Activated T-helper 2 cell treated with anti-CD3 and anti-CD28 coated beads, Interferon-gamma antibody, Interleukin-2, Interleukin-4, amounts not matched to agents 10 μg/mL and 5 μg/mL and 100 μg/mL, durations not matched to agents 14 hours and 24 hours and 36 hours (primary cell): Measurements from ENCODE around the gene RAB25. TPM values are rescaled to one million over a fixed set of nuclear protein-coding genes. Genes with fewer than 3 reads are reported as not detected.

Experiments
- DNase-seq: peaks from one replicate; pipeline ENCODE4 v3.0.0; 2021; ENCODE audit warnings: low spot score
- H3K27ac Mint-ChIP-seq: one replicate; pipeline ENCODE4 v1.8.0; 2021; ENCODE audit warnings: mixed read lengths
- H3K27me3 Mint-ChIP-seq: one replicate; pipeline ENCODE4 v1.8.0; 2021; ENCODE audit warnings: low read depth, mixed read lengths
- H3K36me3 Mint-ChIP-seq: one replicate; pipeline ENCODE4 v1.8.0; 2021; ENCODE audit warnings: low read depth, mixed read lengths
- H3K4me1 Mint-ChIP-seq: one replicate; pipeline ENCODE4 v1.8.0; 2021; ENCODE audit warnings: low read depth, mixed read lengths
- H3K4me3 Mint-ChIP-seq: one replicate; pipeline ENCODE4 v1.8.0; 2021; ENCODE audit warnings: low read depth, mild to moderate bottlenecking, moderate library complexity, mixed read lengths
- H3K9me3 Mint-ChIP-seq: one replicate; pipeline ENCODE4 v1.8.0; 2021; ENCODE audit warnings: mixed read lengths
- intact Hi-C: fragments of 100-400 bp; cut with micrococcal nuclease; formaldehyde crosslinking; loops from one replicate; pipeline ENCODE4 v1.15.1; 2023
- total RNA-seq: library from RNA; stranded (reverse); gene quantifications from 2 replicates; pipeline ENCODE4 v1.2.3, GENCODE V29; 2022

RAB25 gene
- total RNA-seq, 1 donor from 2014 or later: 0.21 TPM

DNA sequence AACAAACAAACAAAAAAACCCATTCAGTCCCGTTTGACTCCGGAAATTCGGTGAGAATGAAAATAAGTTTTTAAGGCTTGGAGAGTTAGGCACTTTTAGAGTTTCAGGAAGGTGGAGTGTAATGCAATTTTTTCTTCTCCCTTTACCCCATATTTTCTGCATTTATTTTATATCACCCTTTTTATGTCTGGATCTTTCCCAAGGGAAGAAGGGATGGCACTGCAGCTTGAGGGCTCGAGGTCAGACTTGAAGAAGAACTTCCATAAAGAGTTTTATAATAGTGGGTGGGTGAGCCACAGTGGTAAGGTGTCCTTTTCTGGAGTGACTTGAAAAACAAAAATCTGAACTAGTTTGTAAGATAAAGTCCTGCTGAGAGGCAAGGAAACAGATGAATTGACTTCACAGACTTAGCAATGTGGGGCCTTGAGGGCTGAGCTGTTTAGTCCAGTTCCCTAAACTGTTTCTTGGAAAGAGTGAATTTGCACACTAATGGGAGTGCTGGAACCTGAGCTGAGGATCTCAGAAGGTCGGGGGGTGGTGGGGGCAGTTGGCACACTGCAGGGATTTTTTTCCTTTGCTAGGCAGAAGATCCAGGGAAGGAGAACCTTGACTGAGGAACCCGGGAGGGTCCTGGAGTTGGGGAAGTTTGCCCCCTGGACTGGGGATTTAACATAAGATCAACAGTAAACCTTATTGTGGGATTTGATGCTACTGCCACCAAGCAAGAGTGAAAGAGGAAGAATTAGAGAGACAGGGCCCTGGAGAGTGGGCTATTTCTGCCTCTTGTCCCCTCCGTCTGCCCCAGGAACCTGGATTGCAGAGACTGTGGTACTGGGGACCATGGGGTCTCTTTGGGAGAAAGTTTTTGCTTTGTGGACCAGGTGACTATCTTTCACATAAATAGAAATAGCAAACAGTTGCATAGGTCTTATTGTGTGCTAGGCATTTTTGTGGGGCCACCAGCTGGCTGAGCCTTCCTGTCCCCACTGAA lies 23.1 kb downstream of the RAB25 start:
- Mint-ChIP-seq H3K4me1 (peaks cover 4% of the 10 kb centered on the region), H3K4me3 (peak overlapping the region; percentile 74), H3K27ac (no peak overlapping the region), H3K9me3 (no peaks in the 10 kb centered on the region), H3K27me3 (peaks cover 62% of the 10 kb centered on the region), H3K36me3 (no peaks in the 10 kb centered on the region)
- DNase-seq: no peak
- intact Hi-C loops: no loop called here

DNA sequence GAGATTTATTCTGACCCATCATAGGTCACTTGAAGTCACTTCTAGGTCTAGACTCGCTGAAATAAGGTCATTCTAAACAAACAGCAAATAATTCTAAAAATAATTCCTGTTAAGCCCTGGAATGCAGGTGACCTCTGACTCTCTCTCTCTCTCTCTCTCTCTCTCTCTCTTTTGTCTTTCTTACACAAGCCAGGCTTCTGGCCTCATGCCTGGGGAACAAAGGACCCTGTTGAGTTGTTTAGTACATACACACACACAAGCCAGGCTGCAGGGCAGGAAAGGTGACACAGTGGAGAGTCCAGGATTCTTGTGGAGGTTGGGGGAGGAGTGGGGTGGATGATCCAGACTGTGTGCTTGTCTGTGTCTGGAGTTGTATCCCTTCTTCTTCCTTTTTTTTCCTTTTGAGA lies 25.3 kb downstream of the RAB25 start:
- no peak overlapping the region for H3K27ac Mint-ChIP-seq
- peaks cover 6% of the 10 kb centered on the region for H3K4me1 Mint-ChIP-seq
- H3K9me3 Mint-ChIP-seq: no peaks in the 10 kb centered on the region
- H3K4me3 Mint-ChIP-seq: no peak overlapping the region
- H3K36me3 Mint-ChIP-seq: no peaks in the 10 kb centered on the region
- DNase-seq: no peak
- peaks cover 45% of the 10 kb centered on the region for H3K27me3 Mint-ChIP-seq
- intact Hi-C loops: no loop called here

DNA sequence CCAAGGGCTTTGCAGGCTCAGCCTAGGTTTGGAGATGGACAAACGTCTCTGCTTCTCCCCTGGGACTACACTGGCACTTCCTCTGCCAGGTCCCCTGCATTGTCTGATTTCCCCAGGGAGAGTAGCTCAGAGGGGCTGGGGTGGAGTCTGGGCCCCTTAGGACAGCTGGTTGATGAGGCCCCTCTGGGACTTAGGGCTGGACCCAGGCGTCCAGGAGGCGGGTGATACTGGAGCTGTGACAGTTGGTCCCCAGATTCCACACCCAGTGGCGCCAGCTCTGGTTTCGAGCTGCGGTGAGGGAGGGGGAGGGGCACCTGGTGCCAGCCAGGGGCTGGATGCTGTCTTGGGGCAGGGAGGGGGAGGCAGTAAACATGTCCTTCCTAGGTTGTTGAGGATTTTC lies 28.7 kb downstream of the RAB25 start:
- Mint-ChIP-seq H3K4me1 (peaks cover 2% of the 10 kb centered on the region), H3K9me3 (no peaks in the 10 kb centered on the region), H3K27me3 (peaks cover 28% of the 10 kb centered on the region), H3K36me3 (no peaks in the 10 kb centered on the region), H3K4me3 (no peak overlapping the region), H3K27ac (no peak overlapping the region)
- intact Hi-C loops: loop anchor here (1.0 kb wide), 2 partner anchors 41 to 136 kb away; no protein-coding TSS in a partner anchor
- no peak for DNase-seq

DNA sequence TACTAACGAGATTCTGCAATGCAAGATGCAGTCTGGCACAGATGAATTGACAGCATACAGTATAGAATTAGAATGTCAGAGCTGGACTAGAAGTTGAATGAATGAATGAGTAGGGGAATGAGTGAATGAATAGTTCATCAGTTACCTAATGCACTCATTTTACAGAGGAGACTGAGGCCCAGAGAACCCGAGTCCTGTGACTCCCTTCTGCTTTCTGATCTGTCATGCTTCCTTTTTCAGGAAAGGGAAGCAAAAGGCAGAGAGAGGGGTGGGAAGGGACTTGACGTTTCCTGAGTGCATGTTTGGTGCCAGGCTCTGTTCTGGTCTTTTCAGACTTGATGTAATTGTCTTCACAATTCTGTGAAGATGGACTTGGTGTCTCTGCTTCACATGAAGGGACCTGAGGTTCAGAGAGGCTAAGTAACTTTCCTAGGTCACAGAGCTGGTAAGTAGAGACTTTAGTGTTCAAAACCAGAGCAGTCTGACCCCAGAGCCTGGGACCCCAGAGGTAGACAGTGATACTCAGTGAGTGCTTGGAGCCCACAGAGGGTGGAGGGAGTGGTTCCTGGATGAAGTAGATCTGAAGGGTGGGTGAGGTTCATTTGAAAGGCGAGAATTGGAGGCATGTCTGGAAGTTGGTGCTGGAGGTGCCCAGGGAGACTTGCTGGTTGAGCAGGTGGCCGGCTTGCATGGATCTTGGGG lies 29.3 kb downstream of the RAB25 start:
- Mint-ChIP-seq H3K9me3 (no peaks in the 10 kb centered on the region), H3K36me3 (no peaks in the 10 kb centered on the region), H3K4me3 (no peak overlapping the region), H3K27me3 (peaks cover 24% of the 10 kb centered on the region), H3K4me1 (peaks cover 2% of the 10 kb centered on the region), H3K27ac (no peak overlapping the region)
- intact Hi-C loops: loop anchor here (1.0 kb wide), 2 partner anchors 40 to 135 kb away; no protein-coding TSS in a partner anchor
- no peak for DNase-seq

DNA sequence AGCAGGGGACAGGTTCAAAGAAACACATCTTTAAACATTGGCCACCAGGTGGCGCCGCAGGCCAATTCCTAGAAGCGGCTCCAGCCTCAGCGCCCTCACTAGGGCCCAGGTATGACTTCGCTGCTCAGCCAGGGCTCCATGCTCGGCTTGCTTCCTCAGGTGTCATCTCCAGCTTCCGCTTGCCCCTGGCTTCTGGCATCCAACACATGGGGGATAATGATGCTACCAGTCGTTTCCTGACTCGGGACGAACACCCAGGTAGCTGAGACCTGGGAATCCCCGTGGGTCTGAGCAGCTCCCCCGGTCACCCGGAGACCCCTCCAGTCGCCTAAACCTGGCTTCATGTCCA lies 29.9 kb downstream of the RAB25 start:
- Mint-ChIP-seq H3K27me3 (peaks cover 20% of the 10 kb centered on the region), H3K4me3 (no peak overlapping the region), H3K27ac (no peak overlapping the region), H3K36me3 (no peaks in the 10 kb centered on the region), H3K4me1 (peaks cover 6% of the 10 kb centered on the region), H3K9me3 (no peaks in the 10 kb centered on the region)
- intact Hi-C loops: loop anchor here (1.0 kb wide), 2 partner anchors 39 to 134 kb away; no protein-coding TSS in a partner anchor
- DNase-seq: peak; percentile 76

DNA sequence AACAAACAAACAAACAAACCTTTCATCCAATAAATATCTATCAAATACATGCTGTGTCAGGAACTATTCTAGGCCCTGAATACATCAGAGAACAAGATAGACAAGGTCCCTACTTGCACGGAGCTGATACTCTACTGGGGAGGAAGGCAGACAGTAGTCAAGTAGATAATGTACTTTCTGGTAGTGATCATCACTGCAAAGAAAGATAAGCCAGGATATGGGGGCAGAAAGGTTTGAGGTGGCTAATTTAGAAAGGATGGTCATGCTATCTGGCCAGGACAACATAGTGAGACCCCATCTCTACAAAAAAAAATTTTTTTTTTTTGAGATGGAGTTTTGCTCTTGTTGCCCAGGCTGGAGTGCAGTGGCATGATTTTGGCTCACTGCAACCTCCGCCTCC lies 30.6 kb downstream of the RAB25 start:
- intact Hi-C loops: no loop called here
- no peaks in the 10 kb centered on the region for H3K36me3 Mint-ChIP-seq
- H3K27ac Mint-ChIP-seq: no peak overlapping the region
- H3K27me3 Mint-ChIP-seq: peaks cover 14% of the 10 kb centered on the region
- no peaks in the 10 kb centered on the region for H3K9me3 Mint-ChIP-seq
- no peak overlapping the region for H3K4me3 Mint-ChIP-seq
- DNase-seq: no peak
- H3K4me1 Mint-ChIP-seq: peaks cover 14% of the 10 kb centered on the region

DNA sequence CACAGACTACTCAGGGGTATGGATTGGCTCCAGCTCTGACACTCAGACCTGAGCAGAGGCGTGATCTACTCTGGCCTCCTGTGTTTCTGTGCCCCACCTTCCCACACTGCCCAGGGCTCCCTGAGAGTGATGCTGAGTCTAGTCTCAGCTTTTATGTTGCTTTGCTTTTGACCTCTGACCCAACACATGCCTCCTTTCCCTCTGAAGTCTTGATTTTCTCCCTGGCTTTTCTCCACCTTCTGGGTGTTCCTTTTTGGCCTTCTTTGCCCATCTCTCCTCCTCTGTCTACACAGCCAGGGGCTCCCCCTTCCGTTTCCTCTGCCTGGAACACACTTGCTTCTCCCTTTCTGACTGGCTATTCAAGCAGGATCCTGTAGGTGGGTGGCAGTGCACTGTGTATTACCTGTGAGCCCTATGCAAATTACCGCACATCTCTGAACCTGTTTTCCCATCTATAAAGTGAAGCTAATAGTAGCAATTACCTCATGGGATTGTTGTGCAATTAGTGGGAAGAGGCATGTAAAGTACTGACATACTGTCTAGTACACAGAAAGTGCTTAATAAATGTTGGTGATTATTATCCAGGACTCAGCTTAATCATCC lies 35.0 kb downstream of the RAB25 start:
- Mint-ChIP-seq H3K36me3 (no peaks in the 10 kb centered on the region), H3K9me3 (no peaks in the 10 kb centered on the region), H3K27me3 (peaks cover 5% of the 10 kb centered on the region), H3K4me1 (peaks cover 41% of the 10 kb centered on the region), H3K4me3 (no peak overlapping the region), H3K27ac (peak overlapping the region; percentile 95)
- intact Hi-C loops: loop anchor here (1.0 to 2.0 kb wide), 2 partner anchors 34 to 127 kb away; no protein-coding TSS in a partner anchor
- DNase-seq: no peak

DNA sequence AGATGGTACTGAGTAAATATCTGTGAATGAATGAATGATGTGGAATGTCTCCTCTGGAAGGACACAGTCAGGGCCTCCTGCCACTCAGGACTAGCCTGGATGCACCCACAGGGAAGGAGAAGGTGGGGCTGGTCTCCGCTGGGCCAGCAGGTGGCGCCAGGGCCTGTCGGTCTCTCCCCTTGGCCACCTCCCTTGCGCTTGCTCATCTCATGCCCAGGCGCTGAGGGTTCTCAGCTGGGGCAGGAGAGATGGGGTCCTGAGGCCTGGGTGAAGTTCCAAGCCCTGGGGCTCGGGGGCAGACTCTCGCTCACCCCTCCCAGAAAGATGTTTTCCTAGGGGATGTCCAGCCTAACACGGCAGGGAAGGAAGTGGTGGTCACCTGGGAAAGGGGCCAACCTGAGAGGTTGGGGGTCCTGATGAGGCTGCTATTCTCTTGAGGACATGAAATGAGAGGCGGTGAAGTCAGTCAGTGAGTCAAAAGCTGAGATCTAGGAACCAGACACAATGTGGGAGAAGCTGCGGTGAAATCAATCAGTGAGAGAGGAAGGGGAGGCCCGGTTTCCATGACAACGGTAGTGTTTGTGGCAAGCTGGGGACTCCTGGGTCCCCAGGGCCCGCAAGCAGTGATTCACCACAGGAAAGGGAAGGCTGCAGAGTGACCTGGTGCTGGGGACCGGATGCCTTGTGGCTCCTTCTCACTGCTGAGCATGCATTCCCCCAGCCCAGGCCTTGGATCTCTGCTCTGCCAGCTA lies 35.9 kb downstream of the RAB25 start:
- peaks cover 45% of the 10 kb centered on the region for H3K4me1 Mint-ChIP-seq
- peak overlapping the region; percentile 95 for H3K27ac Mint-ChIP-seq
- DNase-seq: peak; percentile 71
- intact Hi-C loops: loop anchor here (1.0 to 2.0 kb wide), 5 partner anchors 17 to 126 kb away; partner anchors contain the start of gene LMNA
- H3K4me3 Mint-ChIP-seq: peak overlapping the region; percentile 49
- no peaks in the 10 kb centered on the region for H3K9me3 Mint-ChIP-seq
- H3K36me3 Mint-ChIP-seq: no peaks in the 10 kb centered on the region
- H3K27me3 Mint-ChIP-seq: peaks cover 5% of the 10 kb centered on the region

DNA sequence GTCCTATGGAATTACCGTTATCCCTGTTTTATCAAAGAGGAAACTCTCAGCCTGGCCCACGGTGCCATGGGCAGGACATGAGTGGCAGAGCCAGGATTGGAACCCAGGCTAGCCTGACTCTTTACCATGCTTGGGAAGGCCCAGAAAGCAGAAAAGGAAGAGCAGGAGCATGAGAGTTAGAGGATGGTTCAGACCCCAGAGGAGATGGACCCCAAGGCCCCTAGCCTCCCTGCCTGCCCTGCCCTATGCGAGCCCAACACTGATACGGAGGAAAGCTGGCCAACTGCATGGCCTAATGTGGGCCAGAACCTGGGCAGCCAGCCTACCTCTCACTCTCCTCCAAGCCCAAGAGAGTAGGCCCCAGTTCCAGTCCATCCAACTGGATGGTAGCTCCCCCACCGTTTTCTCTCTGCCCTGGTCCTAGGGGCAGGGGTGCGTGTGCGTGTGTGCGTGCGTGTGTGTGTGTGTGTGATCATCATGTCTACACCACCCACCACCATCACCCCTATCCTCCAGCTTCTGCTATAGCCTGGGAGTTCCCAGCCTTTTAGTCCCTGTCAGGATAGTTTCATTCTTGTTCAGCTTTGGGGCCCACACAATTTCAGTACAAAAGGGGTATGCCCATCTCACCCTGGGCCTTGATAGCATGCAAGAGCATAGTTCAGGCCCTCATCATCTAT lies 36.7 kb downstream of the RAB25 start:
- H3K27me3 Mint-ChIP-seq: peaks cover 5% of the 10 kb centered on the region
- no peaks in the 10 kb centered on the region for H3K9me3 Mint-ChIP-seq
- peak overlapping the region; percentile 95 for H3K27ac Mint-ChIP-seq
- peaks cover 45% of the 10 kb centered on the region for H3K4me1 Mint-ChIP-seq
- H3K36me3 Mint-ChIP-seq: no peaks in the 10 kb centered on the region
- intact Hi-C loops: loop anchor here (1.0 to 2.0 kb wide), 5 partner anchors 9 to 125 kb away; partner anchors contain the start of gene LMNA
- no peak for DNase-seq
- peak overlapping the region; percentile 49 for H3K4me3 Mint-ChIP-seq

DNA sequence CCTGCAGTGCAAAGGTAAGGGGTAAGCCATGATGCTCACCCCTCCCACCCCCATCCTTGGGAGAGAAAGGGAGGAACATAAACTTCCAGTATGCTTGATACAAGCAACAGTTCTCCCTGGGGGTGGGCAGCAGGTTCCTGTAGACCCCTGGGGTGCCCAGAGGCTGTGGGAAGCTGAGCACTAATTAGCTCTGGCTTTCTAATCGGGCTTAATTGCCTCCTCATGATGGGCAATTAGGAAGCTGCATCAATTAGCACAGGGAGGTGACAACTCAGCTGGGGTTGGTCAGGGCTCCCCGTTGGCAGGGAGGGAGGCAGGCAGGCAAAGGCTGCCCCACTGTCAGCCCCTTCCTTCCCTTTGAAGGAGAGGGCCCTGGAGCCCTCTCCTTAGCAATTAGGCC lies 37.8 kb downstream of the RAB25 start:
- Mint-ChIP-seq H3K36me3 (no peaks in the 10 kb centered on the region), H3K4me1 (peaks cover 55% of the 10 kb centered on the region), H3K27me3 (peaks cover 2% of the 10 kb centered on the region), H3K4me3 (no peak overlapping the region), H3K27ac (peak overlapping the region; percentile 95), H3K9me3 (no peaks in the 10 kb centered on the region)
- intact Hi-C loops: loop anchor here (1.0 kb wide), 1 partner anchor 8 kb away; no protein-coding TSS in a partner anchor
- DNase-seq: no peak

DNA sequence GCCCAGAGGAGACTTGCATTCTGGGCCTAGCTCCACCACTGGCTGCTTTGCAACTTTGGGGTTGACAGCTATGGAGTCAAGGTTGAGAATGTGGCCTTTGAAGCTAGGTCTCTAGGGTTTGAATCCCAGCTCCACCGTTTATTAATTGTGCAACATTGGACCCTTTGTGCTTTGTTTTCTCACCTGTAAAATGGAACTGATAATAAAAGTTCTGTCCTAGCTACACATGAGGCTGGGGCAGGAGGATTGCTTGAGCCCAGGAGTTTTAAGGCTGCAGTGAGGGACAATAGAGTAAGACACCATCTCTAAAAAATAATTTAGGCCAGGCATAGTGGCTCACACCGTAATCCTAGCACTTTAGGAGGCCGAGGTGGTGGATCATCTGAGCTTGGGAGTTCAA lies 38.3 kb downstream of the RAB25 start:
- Mint-ChIP-seq H3K4me1 (peaks cover 59% of the 10 kb centered on the region), H3K9me3 (no peaks in the 10 kb centered on the region), H3K4me3 (no peak overlapping the region), H3K36me3 (no peaks in the 10 kb centered on the region), H3K27me3 (no peaks in the 10 kb centered on the region), H3K27ac (no peak overlapping the region)
- no peak for DNase-seq
- intact Hi-C loops: no loop called here
